Endothelial cell of umbilical vein (primary cell): ENCODE measurements around the gene KLHL18.

ENCODE experiments used
- CTCF ChIP-seq, 2 donors: IDR thresholded peaks; 1 replicate in 1 of 2; 2 replicates in 1 of 2; pipeline ENCODE4 v1.5.1; 2011; ENCODE audit warnings: low read length in 2 of 2, mild to moderate bottlenecking in 2 of 2, moderate library complexity in 2 of 2, control low read depth in 1 of 2, inconsistent platforms in 1 of 2, low read depth in 1 of 2; ENCODE audit not compliant: insufficient read depth in 1 of 2; ENCODE audit errors: extremely low read depth in 1 of 2
- EZH2 ChIP-seq: IDR thresholded peaks from 2 replicates; pipeline ENCODE4 v1.6.1; 2012; ENCODE audit warnings: borderline replicate concordance, low read depth, mild to moderate bottlenecking, moderate library complexity, low read length, inconsistent platforms; ENCODE audit not compliant: severe bottlenecking
- FOS ChIP-seq: IDR thresholded peaks from 2 replicates; pipeline ENCODE4 v1.6.1; 2011; ENCODE audit warnings: mild to moderate bottlenecking, low read length, moderate library complexity, borderline replicate concordance; ENCODE audit not compliant: insufficient read depth
- JUN ChIP-seq: IDR thresholded peaks from 2 replicates; pipeline ENCODE4 v1.6.1; 2011; ENCODE audit warnings: borderline replicate concordance, low read depth; ENCODE audit not compliant: insufficient read length, insufficient read depth
- MAX ChIP-seq: IDR thresholded peaks from 2 replicates; pipeline ENCODE4 v1.6.1; 2011; ENCODE audit not compliant: insufficient read depth, insufficient read length
- MYC ChIP-seq: IDR thresholded peaks from one replicate; pipeline ENCODE4 v1.6.1; 2011; ENCODE audit warnings: mild to moderate bottlenecking, low read depth, low read length
- POLR2A ChIP-seq: IDR thresholded peaks from 2 replicates; pipeline ENCODE4 v1.6.1; 2012; ENCODE audit warnings: low read depth, mild to moderate bottlenecking, control low read depth, low read length
- POLR2AphosphoS5 ChIP-seq: IDR thresholded peaks from 2 replicates; pipeline ENCODE4 v1.6.1; 2012; ENCODE audit warnings: low read depth, mild to moderate bottlenecking, control low read depth, low read length, moderate library complexity; ENCODE audit not compliant: insufficient read depth

DNA sequence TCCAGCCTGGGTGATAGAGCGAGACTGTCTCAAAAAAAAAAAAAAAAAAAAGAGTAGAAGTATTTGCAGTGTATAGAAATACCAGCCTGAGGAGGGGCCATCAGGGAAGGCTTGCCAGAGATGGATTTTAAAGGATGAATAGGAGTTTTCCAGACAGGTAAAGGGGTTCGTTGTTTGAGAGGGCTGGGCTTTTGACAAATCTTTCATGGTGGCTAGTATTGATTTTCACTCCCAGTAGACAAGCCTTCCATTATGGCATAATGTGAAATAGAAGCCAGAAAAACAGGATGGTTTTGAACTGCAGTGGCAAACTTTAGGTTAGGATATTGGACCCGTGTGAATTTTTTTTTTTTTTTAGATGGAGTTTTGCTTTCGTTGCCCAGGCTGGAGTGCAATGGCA, 101.7 kb downstream of the KLHL18 start:
- TF ChIP-seq CTCF (IDR thresholded peaks at IDR 0.05; ENCODE audit: extremely low read depth in 1 of 2, insufficient read depth in 1 of 2, low read depth in 1 of 2, low read length in 2 of 2) = no peak
- no peak for TF ChIP-seq POLR2A
- TF ChIP-seq POLR2AphosphoS5 = no peak
- TF ChIP-seq MYC = no peak
- TF ChIP-seq EZH2 = no peak
- no peak for TF ChIP-seq FOS
- no peak for TF ChIP-seq MAX
- TF ChIP-seq JUN = no peak
